Measurements from ENCODE around the gene FMOD. TPM values are rescaled to one million over a fixed set of nuclear protein-coding genes. Genes with fewer than 3 reads are reported as not detected.

Gene FMOD
- total RNA-seq, 1 experiment from 2014 or later: 0.69 TPM

- Histone ChIP-seq H3K9me3 (ENCODE audit: low read depth, low read length, poor library complexity, severe bottlenecking) (no peaks in the 10 kb centered on the region), H3K27ac (ENCODE audit: low read depth, low read length, poor library complexity, severe bottlenecking) (no peak overlapping the region), H3K36me3 (ENCODE audit: insufficient read depth, low read length, poor library complexity, severe bottlenecking) (no peaks in the 10 kb centered on the region), H3K4me1 (ENCODE audit: insufficient read depth, low read length, poor library complexity, severe bottlenecking) (no peaks in the 10 kb centered on the region), H3K4me3 (ENCODE audit: low read depth, low read length, poor library complexity, severe bottlenecking) (no peak overlapping the region), H3K27me3 (replicated peaks; ENCODE audit: insufficient read depth, low read depth, low read length, poor library complexity) (peaks cover 8% of the 10 kb centered on the region)
- DNase-seq (ENCODE audit: low spot score): no peak
- POLR2A ChIA-PET (ENCODE audit: low non-redundant PET): no interaction called here
- TF ChIP-seq, protein P1, sequence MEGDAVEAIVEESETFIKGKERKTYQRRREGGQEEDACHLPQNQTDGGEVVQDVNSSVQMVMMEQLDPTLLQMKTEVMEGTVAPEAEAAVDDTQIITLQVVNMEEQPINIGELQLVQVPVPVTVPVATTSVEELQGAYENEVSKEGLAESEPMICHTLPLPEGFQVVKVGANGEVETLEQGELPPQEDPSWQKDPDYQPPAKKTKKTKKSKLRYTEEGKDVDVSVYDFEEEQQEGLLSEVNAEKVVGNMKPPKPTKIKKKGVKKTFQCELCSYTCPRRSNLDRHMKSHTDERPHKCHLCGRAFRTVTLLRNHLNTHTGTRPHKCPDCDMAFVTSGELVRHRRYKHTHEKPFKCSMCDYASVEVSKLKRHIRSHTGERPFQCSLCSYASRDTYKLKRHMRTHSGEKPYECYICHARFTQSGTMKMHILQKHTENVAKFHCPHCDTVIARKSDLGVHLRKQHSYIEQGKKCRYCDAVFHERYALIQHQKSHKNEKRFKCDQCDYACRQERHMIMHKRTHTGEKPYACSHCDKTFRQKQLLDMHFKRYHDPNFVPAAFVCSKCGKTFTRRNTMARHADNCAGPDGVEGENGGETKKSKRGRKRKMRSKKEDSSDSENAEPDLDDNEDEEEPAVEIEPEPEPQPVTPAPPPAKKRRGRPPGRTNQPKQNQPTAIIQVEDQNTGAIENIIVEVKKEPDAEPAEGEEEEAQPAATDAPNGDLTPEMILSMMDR (conservative IDR thresholded peaks at IDR 0.05; ENCODE audit: low read depth, low read length): no peak
- TF ChIP-seq EZH2 (IDR thresholded peaks at IDR 0.05; ENCODE audit: borderline replicate concordance, low read depth, low read length, poor library complexity, severe bottlenecking): no peak
- CTCF ChIA-PET: interaction anchor here (1.0 to 1.5 kb wide), 3 partner anchors 9 to 69 kb away, joined by 3 to 4 read pairs (median 3); no protein-coding TSS in a partner anchor
- BruUV-seq (replicated peaks): no TSS peak
- intact Hi-C loops (cut with micrococcal nuclease; ENCODE audit: unreplicated experiment): no loop called here
Measured at GRCh38 chr1:203336097-203336496, 14.8 kb downstream of the FMOD start.

DNA sequence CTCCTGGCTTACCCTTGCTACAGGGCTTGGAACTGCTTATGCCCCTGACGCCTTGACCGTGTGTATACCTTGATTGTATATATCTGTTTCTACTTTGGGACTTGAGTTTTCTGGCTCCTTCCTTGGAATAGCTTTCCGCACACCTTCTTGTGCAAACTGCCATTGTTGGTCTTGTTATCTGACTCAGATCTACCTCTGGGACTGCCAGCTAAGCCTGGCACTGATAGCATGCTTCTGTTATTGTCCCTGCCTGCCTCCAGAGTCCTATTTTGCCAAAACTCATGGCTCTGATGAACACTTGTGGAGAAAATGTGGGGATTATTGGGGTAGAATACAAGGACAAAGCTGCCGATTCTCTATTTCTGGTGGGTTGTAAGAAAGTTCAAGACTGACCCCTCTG, 15.4 kb downstream of the FMOD start:
- no peaks in the 10 kb centered on the region for H3K9me3 ChIP-seq (ENCODE audit: low read depth, low read length, poor library complexity, severe bottlenecking)
- no peaks in the 10 kb centered on the region for H3K4me1 ChIP-seq (ENCODE audit: insufficient read depth, low read length, poor library complexity, severe bottlenecking)
- no TSS peak for BruUV-seq (replicated peaks)
- POLR2A ChIA-PET (ENCODE audit: low non-redundant PET): no interaction called here
- CTCF ChIA-PET: interaction anchor here (1.5 kb wide), 2 partner anchors 63 to 68 kb away, joined by 3 to 4 read pairs; no protein-coding TSS in a partner anchor
- H3K27me3 ChIP-seq (replicated peaks; ENCODE audit: insufficient read depth, low read depth, low read length, poor library complexity): peaks cover 2% of the 10 kb centered on the region
- no peak for TF ChIP-seq EZH2 (IDR thresholded peaks at IDR 0.05; ENCODE audit: borderline replicate concordance, low read depth, low read length, poor library complexity, severe bottlenecking)
- DNase-seq (ENCODE audit: low spot score): no peak
- intact Hi-C loops (cut with micrococcal nuclease; ENCODE audit: unreplicated experiment): no loop called here
- no peak overlapping the region for H3K4me3 ChIP-seq (ENCODE audit: low read depth, low read length, poor library complexity, severe bottlenecking)
- no peaks in the 10 kb centered on the region for H3K36me3 ChIP-seq (ENCODE audit: insufficient read depth, low read length, poor library complexity, severe bottlenecking)
- no peak overlapping the region for H3K27ac ChIP-seq (ENCODE audit: low read depth, low read length, poor library complexity, severe bottlenecking)

- H3K4me1 ChIP-seq (ENCODE audit: insufficient read depth, low read length, poor library complexity, severe bottlenecking): peaks cover 17% of the 10 kb centered on the region
- DNase-seq (ENCODE audit: low spot score): no peak
- BruUV-seq (replicated peaks): no TSS peak
- no peak for TF ChIP-seq EZH2 (IDR thresholded peaks at IDR 0.05; ENCODE audit: borderline replicate concordance, low read depth, low read length, poor library complexity, severe bottlenecking)
- TF ChIP-seq, protein P1 (conservative IDR thresholded peaks at IDR 0.05; ENCODE audit: low read depth, low read length): no peak
- intact Hi-C loops (cut with micrococcal nuclease; ENCODE audit: unreplicated experiment): no loop called here
- H3K4me3 ChIP-seq (ENCODE audit: low read depth, low read length, poor library complexity, severe bottlenecking): no peak overlapping the region
- H3K36me3 ChIP-seq (ENCODE audit: insufficient read depth, low read length, poor library complexity, severe bottlenecking): no peaks in the 10 kb centered on the region
- H3K9me3 ChIP-seq (ENCODE audit: low read depth, low read length, poor library complexity, severe bottlenecking): no peaks in the 10 kb centered on the region
- CTCF ChIA-PET: no interaction called here
- POLR2A ChIA-PET (ENCODE audit: low non-redundant PET): no interaction called here
- no peaks in the 10 kb centered on the region for H3K27me3 ChIP-seq (replicated peaks; ENCODE audit: insufficient read depth, low read depth, low read length, poor library complexity)
- H3K27ac ChIP-seq (ENCODE audit: low read depth, low read length, poor library complexity, severe bottlenecking): no peak overlapping the region
Measured at GRCh38 chr1:203331224-203331623, 19.7 kb downstream of the FMOD start.

GRCh38 chr1:203328714-203329122, 22.2 kb downstream of the FMOD start:
- no peak overlapping the region for H3K27ac ChIP-seq (ENCODE audit: low read depth, low read length, poor library complexity, severe bottlenecking)
- intact Hi-C loops (cut with micrococcal nuclease; ENCODE audit: unreplicated experiment): loop anchor here (1.0 kb wide), 1 partner anchor 12 kb away; no protein-coding TSS in a partner anchor
- no peaks in the 10 kb centered on the region for H3K27me3 ChIP-seq (replicated peaks; ENCODE audit: insufficient read depth, low read depth, low read length, poor library complexity)
- peaks cover 31% of the 10 kb centered on the region for H3K4me1 ChIP-seq (ENCODE audit: insufficient read depth, low read length, poor library complexity, severe bottlenecking)
- BruUV-seq (replicated peaks): no TSS peak
- H3K4me3 ChIP-seq (ENCODE audit: low read depth, low read length, poor library complexity, severe bottlenecking): no peak overlapping the region
- no peaks in the 10 kb centered on the region for H3K36me3 ChIP-seq (ENCODE audit: insufficient read depth, low read length, poor library complexity, severe bottlenecking)
- ChIA-PET POLR2A (ENCODE audit: low non-redundant PET) (no interaction called here), CTCF (no interaction called here)
- peak; percentile 28 for DNase-seq (ENCODE audit: low spot score)
- TF ChIP-seq EZH2 (IDR thresholded peaks at IDR 0.05; ENCODE audit: borderline replicate concordance, low read depth, low read length, poor library complexity, severe bottlenecking): no peak
- TF ChIP-seq, protein P1 (conservative IDR thresholded peaks at IDR 0.05; ENCODE audit: low read depth, low read length): no peak
- no peaks in the 10 kb centered on the region for H3K9me3 ChIP-seq (ENCODE audit: low read depth, low read length, poor library complexity, severe bottlenecking)

All from A673 (cell line).